Occipital lobe (tissue), 2 donors: ENCODE results near the gene SNAPC1. TPM values are rescaled to one million over a fixed set of nuclear protein-coding genes. Genes with fewer than 3 reads are reported as not detected.
A peak's percentile ranks its signal among the peaks of the same experiment; 100 is the strongest.
"Not testable (repeated sequence)": the region's sequence is repeated elsewhere in the genome, so short reads cannot be mapped to it uniquely, and the experiment has no call there.

Experiments
- DNase-seq: peaks from one replicate; lab custom pipeline; 2025; lab: John Stamatoyannopoulos, UW
- total RNA-seq: library from RNA; depleted of rRNA; stranded (reverse); fragments of >200 nt; gene quantifications from one replicate; pipeline ENCODE4 v1.2.3, GENCODE V29; 2014

The SNAPC1 gene
- total RNA-seq, 1 donor from 2014 or later = 8.9 TPM

- no peak for DNase-seq
Measured at GRCh38 chr14:61749867-61750266, 12.4 kb upstream of the SNAPC1 start.

GRCh38 chr14:61750708-61751474 is 11.3 kb upstream of the SNAPC1 start:
- DNase-seq = peak; percentile 54

- DNase-seq = no peak
Measured at GRCh38 chr14:61751475-61751989, 10.7 kb upstream of the SNAPC1 start.

DNA sequence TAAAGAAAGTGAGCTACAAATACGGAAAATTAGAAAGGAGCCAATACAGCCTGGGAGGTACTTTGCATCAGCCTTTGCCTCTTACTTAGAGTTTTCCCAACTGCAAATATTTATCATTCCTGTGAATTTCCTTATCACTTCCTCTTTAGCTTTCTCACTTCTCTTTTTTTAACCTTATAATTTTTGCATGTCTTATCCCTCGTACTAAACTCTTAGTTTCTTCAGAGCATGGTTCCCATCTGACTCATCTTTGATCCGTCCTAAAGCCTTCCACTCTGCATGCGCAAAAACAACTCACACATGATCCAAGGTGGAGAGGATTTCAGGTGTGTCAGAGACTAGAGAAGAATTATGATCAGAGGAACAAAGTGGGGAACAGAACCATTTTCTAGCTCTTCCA is 9.6 kb upstream of the SNAPC1 start:
- no peak for DNase-seq

- DNase-seq = no peak
Measured at GRCh38 chr14:61753631-61754030, 8.6 kb upstream of the SNAPC1 start.

- no peak for DNase-seq
Measured at GRCh38 chr14:61754627-61755381, 7.4 kb upstream of the SNAPC1 start.

GRCh38 chr14:61755382-61755742 is 6.9 kb upstream of the SNAPC1 start:
- not testable (repeated sequence) for DNase-seq

GRCh38 chr14:61756135-61756534 is 6.1 kb upstream of the SNAPC1 start:
- DNase-seq = no peak

DNA sequence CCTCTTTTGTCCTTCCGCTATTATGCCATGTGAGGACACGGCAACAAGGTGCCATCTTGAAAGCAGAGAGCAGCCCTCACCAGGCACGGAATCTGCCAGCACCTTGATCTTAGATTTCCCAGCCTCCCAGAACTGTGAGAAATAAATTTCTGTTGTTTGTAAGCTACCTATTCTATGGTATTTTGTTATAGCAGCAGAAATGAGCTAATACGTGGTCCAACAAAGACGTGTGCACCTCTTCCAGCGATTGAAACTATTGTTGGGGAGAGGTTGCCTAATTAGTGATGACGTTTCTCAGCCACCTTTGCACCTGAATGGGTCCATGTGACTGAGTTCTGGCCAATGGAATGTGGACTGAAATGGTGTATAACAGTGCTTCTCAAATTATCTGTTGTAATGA is 2.3 kb upstream of the SNAPC1 start:
- no peak for DNase-seq

DNA sequence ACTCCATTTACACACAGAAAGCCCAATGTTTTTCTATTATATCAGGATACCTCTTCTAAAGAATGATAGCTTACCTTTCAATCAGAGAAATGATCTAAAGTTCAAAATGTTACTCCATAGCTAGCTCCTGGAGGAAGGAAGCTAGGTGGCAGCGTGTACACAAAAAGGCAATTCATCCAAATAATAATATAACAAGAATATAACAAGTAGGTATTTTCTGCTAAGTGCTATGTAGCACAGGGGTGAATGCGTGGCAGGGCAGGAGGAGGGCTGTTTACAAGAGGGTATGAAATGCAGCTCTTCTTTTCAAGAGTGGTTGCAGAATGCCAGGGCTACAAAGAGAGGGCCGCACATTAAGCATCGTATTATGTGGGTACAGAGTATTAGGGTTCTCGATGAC is 663 bp upstream of the SNAPC1 start:
- DNase-seq = no peak

DNA sequence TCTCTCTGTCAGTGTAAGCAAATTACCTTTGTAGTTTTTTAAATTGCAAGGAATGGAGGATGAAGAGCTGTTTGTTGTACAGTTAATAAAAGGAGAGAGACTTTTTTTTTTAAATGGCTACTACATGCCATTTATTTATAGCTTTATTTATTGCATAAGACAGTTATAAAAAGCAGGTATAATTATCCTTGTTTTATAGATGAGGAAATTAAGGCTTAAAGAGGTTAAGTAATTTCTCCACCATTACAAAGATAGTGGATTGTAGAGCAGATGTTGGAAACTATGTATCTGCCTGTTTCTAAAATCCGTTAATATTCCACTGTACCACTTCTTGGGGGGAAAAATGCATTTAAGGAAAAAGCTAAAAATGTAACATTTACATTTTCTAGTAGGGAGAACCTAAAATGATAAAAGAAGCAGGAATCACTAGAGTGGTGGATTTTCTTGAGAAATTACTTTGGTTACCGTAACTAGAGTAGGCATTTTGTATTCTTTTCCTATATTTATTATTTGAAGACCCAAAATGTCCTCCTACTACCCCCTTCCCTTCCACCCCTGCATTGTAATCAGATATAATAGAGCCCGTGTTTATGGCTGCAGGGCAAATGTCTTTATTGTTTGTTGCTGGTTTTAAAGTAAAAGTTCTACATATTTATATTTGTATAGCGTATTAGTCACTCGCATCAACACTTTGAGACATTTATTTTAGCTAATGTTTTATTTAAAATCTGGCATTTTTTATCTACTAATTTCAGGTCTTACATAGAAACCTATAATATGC is 2.3 kb downstream of the SNAPC1 start:
- no peak for DNase-seq

GRCh38 chr14:61765225-61765943 is 3.2 kb downstream of the SNAPC1 start:
- DNase-seq = no peak

DNA sequence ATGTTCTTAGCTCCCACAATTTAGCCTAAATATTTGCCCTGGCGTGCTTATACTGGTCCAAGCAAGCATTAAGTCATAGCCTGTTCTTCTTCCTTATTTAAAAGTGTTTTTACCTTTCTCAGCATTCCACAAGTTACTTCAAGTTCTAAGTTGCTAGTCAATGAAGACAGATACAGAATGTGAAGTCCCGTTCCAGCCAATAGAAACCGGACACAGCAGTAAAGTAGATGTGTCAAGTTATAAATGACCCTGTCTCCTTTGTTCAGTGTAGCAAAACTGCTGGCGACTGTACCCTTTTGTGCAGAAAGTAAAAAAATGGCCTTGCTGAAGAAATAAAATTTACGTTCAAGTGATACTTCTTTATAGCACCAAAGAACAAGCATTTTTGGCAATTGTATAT is 3.9 kb downstream of the SNAPC1 start:
- no peak for DNase-seq

- DNase-seq = no peak
Measured at GRCh38 chr14:61768240-61768639, 6.0 kb downstream of the SNAPC1 start.

GRCh38 chr14:61769893-61770292 is 7.7 kb downstream of the SNAPC1 start:
- DNase-seq = no peak

DNA sequence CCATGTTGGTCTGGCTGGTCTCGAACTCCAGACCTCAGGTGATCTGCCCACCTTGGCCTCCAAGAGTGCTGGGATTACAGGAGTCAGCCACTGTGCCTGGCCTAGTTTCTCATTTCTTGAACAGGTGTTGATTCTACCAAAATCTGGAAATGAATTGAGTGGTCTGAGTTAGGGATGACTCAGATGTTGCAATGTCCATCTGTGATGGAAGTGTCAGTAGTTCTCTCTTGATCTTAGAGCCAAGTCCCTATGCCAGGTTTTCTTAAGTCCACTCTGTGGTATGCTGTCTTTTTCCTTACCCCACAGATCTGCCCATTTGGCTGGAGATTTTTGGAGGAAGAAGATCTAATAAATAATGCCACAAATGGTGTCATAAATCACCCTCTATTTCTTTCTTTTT is 12.6 kb downstream of the SNAPC1 start:
- DNase-seq = no peak

GRCh38 chr14:61780125-61780524 is 17.9 kb downstream of the SNAPC1 start:
- DNase-seq = no peak

- DNase-seq = no peak
Measured at GRCh38 chr14:61797309-61797708, 35.1 kb downstream of the SNAPC1 start.

- DNase-seq = no peak
Measured at GRCh38 chr14:61802010-61802568, 39.9 kb downstream of the SNAPC1 start.

DNA sequence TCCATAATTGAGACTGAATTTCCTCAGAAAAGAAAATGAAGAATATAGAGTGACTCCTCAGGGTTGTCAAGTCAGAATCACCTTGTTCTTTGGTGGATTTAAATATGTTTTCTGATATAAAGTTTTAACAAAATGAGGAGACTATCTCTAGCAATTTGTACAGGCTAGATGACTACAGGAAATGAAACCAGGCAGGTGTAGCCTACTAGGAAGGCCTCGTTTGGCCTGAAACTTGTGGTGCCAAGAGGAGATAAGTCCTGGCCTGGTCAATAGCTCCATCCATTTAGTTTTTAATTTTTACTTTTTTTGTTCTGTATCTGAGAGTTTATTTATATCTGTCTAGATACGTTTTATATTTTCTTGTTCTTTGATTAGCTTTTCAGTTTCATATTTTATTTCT is 41.5 kb downstream of the SNAPC1 start:
- DNase-seq = no peak

DNA sequence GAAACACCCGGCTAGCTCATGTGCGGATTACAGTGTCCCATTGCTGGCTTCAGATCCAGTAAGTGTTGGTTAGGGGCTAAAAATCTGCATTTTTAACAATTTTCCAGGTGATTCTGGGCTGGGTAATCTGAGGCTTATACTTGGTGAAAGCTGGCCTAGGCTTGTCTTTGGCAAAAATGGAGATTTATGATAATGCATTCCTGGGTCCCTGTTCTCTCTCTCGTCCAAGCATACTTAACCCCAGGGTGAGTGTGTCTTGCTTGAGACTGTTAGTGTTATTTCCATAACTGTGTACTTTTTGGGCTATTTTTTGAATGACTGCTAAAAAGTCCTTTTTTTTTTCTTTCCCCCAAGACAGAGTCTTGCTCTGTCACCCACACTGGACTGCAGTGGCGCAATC is 43.2 kb downstream of the SNAPC1 start:
- no peak for DNase-seq
